Activated effector memory CD4-positive, alpha-beta T cell treated with anti-CD3 and anti-CD28 coated beads, Interleukin-2, amount 50 U/mL, for 16 hours (primary cell): ENCODE data around the gene SLC46A1.
A peak's percentile ranks its signal among the peaks of the same experiment; 100 is the strongest.
"Not testable (repeated sequence)": the region's sequence is repeated elsewhere in the genome, so short reads cannot be mapped to it uniquely, and the experiment has no call there.

Experiments
- DNase-seq: peaks from one replicate; pipeline ENCODE4 v3.0.0-alpha.2; 2020

Gene SLC46A1

DNA sequence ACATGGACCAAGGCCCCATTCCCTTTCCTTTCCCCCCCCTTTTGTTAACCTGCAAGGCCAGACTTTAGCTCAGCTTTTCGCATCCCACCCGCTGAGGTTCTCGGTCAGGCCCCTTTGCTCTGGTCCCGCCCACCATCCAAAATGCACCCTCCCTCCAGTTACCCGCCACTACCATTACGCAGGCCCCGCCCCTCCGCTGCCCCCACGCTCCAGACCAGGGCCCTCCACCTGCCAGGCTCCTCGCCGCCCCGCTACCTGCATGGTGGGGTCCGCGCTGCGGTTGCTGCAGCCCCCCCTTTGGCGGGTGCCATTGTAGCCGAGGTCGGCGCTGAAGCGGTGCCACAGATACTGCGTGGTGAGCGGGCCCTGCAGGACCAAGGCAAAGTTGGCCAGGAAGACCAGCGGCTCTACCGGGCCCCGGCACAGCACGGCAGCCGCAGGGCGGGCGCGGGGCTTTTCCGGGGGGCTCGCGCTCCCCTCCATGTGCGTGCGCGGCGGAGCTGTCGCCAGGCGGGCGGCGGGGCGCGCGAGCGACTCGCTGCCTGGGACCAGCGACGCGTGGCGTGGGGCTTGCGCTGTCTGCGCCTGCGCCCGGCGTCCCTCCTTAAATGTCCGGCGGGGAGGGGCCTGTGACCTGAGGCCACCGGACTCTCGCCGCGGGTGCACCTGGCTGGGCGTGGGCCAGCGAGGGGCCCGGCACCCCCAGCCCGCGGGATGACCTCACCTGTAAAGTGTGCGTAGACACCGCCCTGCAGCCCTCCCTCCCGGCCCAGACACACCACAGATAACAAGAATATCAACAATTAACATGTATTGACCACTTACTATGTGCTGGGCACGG, at the start of gene SLC46A1:
Gene SLC46A1 (minus strand): TSS at position 581 of the 841 bp plus-strand sequence. CDS start 98 bp downstream, at position 483.
- DNase-seq = peak; percentile 79

DNA sequence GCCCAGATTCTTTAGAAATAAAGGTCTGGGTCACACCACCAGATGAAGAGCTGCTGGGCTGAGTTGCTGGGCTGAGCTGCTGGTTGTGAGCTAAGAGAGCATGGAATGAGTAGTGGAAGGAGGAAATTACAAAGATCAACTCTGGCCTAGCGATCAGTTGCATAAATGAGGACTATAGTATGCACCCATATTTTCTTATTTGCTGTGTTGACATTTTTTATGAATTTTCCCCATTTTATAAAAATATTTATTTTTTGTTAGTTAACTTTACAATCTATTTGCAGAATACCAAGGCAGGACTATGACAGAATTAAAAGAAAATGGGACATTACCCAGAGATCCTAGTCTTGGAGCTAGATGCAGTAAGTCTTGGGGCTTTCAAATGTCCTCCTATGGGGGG, 43.8 kb upstream of the SLC46A1 start:
- no peak for DNase-seq

DNA sequence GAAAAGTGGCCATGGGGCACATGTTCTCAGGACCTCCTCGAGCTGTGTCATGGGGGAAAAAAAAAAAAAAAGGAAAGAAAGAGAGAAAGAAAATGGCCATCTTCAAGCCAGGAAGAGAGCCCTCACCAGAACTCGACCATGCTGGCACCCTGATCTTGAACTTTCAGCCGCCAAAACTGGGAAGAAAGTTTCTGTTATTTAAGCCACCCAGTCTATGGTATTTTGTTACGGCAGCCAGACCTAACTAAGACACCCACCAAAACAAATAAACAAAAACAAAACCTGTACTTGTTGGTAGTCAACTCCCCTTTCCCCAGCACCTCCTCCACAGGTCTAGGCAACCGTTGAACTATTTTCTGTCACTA, 41.4 kb upstream of the SLC46A1 start:
- no peak for DNase-seq

DNA sequence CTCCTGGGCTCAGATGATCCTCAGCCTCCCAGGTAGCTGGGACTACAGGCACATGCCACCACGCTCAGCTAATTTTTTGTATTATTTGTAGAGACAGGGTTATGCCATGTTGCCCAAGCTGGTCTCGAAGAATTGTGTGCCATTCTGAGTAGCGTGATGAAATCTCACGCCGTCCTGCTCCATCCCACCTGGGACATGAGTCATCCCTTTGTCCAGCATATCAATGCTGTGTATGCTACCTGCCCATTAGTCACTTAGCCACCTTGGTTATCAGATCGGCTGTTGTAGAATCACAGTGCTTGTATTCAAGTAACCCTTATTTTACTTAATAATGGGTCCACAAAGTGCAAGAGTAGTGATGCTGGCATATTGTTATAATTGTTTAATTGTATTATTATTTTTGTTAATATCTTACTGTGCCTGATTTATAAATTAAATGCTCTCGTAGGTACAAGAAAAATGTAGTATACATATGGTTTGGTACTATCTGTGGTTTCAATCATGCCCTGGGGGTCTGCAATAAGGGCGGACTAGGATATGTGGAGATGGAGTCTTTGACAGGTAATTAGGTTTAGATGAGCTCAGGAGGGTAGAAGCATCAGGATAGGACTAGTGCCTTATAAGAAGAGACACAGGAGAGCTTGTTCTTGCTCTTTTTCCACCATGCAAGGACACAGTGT, 40.8 kb upstream of the SLC46A1 start:
- DNase-seq = no peak

DNA sequence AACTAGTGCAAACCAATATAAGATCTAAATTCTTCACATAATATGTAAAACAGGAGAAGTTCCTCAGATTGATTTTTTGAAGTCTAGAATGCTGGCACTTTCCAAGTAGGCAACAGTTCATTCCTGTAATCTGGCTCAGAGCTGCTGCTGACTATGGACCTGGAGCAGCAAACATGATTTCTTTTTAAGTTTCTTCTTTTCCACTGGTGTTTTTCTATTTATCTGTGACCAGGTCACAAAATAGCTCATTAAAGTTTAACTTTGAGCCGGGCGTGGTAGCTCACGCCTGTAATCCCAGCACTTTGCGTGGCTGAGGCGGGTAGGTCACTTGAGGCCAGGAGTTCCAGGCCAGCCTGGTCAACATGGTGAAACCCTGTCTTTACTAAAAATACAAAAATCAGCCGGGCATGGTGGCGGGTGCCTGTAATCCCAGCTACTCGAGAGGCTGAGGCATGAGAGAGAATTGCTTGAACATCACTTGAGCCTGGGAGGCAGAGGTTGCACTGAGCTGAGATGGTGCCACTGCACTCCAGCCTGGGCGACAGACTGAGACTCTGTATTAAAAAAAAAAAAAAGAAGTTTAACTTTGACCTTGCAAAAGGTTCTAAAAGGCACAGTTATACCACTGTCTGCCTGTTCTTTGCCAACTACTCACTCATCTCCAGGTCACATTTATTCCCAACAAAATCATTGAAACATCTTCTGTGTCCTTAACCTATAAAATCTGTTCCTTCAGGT, 38.1 kb upstream of the SLC46A1 start:
- no peak for DNase-seq

DNA sequence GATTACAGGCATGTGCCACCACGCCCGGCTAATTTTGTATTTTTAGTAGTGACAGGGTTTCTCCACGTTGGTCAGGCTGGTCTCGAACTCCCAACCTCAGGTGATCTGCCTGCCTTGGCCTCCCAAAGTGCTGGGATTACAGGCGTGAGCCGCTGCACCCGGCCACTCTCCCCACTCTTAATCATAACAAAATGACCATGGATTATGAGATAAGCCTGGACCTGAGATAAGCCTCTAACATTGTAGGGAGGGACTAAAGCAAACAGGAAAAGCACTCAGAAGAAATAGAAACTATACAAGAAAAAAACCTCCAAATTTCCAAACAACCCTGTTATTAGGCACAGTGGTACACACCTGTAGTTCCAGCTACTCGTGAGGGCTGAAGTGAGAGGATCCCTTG, 28.3 kb upstream of the SLC46A1 start:
- not testable (repeated sequence) for DNase-seq

DNA sequence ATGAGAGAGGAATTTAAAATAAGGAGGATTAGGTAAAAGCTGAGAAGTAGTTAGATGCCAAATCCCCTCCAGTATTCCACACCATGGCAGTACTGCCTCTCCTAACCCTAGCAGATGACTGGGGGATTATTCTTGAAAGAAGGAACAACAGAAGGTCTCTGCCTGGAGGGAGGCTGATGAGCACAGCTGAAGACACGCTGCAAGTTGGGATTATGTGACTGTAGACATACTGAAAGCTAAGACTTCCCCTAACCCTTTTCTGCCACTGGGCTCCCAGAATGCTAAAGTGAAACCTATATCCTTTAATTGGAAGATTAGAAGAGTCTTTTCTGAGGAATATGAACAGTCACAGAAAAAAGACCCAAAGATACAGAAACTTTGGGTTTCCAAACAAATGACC, 27.7 kb upstream of the SLC46A1 start:
- no peak for DNase-seq

DNA sequence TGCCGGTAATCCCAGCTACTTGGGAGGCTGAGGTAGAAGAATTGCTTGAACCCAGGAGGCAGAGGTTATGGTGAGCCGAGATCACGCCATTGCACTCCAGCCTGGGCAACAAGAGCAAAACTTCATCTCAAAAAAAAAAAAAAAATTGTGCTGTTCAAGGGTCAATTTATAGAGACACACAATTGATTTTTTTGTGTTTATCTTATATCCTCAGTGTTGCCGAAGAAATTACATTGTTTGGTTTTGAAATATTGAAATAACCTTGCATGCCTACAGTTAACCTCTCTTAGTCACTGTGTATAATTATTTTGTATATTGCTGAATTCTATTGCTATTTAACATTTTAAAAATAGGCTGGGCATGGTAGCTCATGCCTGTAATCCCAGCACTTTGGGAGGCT, 22.0 kb upstream of the SLC46A1 start:
- not testable (repeated sequence) for DNase-seq

DNA sequence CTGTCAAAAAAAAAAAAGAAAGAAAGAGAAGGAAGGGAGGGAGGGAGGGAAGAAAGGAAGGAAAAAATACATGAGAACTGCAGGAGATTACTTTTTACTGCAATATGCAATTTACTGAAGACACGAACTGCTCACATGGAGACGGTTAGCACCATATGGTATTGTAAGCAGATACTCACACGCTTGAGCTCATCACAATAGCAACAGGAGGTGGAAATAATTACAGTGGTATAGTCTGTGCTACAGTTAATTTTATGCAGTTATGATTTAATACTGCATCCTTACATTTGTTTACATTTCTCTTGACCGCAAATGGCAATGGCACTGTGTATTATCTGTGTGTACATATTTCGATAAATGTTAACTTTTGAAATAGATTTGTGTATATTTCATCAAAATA, 21.4 kb upstream of the SLC46A1 start:
- DNase-seq = no peak

DNA sequence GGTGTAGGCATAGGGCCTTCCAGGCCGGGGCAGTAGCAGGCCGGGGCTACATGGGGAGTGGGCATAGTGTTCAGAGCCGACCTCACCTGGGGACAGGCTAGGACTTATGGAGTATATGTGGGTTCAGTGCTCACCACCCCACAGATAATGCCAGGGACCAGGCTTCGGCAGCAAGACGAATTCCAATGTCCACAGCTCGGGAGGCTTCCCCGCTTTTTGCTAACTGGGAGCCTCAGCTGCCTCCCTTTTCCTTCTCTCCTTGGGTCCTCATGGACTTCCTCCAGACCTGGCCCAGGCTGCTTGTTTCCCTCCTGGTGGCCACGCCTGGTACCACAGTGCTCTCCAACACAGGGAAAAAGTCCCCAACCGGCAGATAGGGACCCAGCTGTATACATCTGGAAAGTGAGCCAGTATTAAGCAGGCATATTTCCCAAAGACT, 20.1 kb upstream of the SLC46A1 start:
- DNase-seq = no peak

DNA sequence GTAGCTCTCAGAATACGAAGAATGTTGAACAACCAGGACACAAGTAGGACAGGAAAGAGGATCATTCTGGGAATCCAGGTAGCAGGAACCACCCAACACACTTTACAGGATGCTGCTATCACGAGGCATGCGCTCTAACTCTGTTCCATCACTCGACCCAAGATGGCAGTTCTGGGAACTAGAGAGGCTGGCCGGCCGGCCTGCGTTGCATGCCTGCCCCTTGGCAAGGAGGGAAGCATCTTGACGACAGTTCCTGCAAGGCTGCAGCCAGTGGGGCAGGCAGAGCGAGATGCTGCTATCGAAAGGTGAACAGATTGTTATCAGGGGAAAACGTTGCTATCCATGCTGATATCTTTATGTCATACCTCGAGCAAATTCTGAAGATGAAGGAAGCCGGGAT, 19.2 kb upstream of the SLC46A1 start:
- DNase-seq = no peak

DNA sequence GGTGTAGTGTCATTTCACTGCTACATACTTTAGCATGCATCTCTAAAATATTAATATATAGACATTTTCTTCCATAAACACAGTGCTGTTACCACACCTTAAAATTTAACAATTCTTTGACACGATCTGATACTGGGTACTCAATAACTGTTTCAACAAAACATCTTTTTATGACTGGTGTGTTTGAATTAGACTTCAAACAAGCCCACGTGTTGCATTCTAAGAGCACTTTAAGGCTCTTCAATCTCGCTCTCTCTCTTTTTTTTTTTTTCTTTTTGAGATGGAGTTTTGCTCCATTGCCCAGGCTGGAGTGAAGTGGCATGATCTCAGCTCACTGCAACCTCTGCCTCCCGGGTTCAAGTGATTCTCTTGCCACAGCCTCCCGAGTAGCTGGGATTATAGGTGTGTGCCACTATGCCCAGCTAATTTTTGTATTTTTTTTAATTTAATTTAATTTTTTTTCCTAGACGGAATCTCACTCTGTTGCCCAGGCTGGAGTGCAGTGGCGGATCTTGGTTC, 15.8 kb upstream of the SLC46A1 start:
- no peak for DNase-seq

DNA sequence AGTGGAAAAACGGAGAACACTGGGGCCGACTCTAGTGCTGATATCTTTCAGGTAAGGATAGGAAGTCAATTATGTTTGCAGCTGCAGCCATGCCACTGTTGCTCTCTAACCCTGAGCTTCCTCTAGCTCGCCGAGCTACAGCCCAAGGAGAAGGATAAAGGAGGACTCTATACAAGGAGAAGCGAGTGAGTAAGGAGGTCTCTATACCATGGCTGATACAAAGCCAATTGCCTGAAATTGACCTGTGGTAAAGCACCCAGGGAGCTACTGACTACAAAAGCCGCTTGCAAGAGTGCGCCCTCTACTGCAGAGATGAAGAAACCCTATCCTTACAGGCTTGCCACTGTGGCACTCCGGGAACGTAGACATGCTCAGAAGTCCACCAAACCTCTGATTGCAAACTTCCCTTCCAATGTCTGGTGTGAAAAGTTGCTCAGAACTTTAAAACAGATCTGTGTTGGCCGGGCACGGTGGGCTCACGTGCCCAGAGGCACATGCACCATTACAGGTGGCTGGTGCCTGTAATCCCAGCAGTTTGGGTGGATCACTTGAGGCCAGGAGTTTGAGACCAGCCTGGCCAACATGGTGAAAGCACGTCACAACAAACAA, 10.8 kb upstream of the SLC46A1 start:
- DNase-seq = peak; percentile 77

DNA sequence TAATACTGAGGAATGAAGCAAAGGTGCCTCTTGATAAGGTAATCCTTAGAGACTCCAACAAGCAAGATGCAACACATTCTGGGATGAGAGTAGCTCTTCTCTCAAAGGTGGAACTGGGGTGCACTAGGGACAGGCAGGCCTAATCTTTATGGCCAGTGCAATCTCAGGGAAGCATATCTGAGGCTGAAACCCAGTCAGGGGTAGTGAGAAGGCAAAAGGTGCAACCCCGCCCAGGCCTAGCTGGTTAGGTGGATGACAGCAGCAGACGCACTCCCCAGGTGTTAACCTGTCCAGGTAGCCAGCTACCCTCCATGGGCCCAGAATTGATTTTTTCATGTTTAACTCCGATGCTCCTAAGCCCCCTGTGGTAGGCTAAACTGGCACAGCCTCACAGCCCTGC, 9.9 kb upstream of the SLC46A1 start:
- no peak for DNase-seq

DNA sequence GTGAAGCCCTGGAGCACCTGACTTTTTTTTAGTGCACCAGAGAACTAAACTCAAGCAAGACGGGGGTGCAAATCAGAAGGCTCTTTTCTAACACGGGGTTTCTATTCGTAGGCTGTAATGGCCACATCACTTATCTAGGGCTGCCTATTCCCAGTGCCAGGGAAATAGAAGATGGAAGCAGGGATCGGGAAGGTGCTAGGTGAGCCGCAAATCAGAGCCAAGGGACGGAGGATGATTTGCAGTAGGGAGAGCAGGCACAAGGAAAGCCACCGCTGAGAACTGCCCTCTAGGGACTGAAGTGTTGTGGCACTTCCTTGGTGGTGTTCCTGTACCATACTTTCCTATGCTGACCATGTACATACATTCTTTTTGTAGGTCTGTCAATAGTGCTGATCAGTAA, 7.8 kb upstream of the SLC46A1 start:
- DNase-seq = no peak

DNA sequence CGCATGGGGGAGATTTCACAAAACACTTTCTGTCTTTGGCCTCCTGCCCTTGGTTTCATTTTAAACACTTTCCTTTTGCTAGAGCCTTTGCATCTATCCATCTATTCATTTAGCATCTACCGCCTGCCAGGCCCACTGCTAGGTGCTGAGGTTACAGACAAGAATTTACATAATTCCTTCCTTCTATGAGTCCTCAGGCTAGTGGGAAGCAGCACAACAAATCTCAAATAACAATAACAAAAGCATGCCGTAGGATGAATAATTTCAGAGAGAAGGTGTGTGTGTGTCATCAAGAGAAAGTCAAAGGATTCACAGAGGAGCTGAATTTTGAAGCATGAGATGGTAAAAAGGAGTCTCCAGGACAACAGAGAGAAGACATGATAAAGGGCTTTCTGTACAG, 6.1 kb upstream of the SLC46A1 start:
- no peak for DNase-seq

DNA sequence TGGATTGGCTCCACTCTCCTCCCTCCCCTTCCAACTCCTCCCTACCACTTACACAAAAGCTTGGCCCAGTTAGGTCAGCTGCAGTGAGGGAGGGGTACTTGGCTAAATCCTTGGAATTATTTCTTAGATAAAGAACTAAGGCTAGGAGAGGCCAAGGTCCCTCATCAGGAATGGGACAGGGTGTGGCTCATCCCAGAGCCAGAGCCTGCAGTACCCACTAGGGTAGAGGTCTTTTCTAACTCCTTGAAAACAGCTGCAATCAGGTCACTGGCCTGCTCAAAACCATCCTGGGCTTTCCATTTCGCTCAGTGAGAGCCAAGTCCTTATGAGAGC, 1.9 kb upstream of the SLC46A1 start:
- no peak for DNase-seq

DNA sequence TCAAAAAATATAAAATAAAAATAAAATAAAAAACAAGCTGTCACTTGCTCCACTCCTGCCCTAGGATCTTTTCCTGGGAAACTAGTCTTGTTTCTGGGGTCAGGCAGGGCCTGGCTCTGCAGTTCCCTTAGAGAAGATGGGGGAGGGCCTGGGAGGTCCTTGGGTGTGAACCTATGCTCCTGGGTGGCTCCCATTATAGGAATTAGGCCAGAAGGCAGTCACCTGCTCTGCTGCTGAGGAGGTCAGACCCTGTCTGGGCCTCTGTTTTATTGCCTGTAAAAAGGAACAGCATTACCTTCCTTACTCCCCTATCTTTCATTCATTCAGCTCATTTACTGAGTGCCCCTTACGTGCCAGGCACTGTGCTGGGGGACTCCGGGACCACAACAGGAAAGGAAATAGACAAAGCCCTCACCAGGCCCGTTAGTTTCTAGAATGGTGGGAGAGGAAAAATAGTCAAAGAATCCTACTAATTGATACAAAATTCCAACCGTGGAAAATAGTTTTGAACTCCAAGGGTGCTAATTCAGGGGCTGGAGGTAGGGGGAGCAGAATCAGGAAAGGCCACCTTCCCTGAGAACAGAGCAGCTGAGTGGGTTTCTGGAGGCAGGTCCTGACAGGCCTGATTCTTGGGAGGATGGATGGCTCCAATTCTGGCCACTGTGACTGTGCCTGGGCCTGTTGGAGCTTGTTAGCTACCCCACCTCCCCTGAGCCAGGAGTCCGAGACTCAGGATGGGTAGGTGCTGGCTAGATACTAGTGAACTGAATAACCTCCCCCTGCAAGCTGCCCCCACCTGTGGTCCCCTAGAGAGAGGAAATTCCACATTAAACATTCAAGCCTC, 1.3 kb upstream of the SLC46A1 start:
- no peak for DNase-seq

DNA sequence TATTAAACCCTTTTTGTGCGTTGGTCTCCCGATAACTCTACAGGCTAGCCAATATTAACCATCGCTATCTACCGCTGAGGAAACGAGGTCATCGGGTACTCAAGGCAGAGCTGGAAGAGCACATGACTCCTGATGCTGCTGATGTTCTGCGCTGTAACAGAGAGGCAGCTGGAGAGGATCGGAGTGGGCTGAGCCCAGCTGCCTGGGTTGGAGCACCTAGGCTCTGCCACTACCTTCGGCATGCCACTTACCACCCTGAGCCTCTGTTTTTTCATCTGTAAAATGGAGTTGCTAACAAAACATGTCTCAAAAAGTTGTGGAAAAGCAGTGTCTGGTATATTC, 432 bp upstream of the SLC46A1 start:
- no peak for DNase-seq

DNA sequence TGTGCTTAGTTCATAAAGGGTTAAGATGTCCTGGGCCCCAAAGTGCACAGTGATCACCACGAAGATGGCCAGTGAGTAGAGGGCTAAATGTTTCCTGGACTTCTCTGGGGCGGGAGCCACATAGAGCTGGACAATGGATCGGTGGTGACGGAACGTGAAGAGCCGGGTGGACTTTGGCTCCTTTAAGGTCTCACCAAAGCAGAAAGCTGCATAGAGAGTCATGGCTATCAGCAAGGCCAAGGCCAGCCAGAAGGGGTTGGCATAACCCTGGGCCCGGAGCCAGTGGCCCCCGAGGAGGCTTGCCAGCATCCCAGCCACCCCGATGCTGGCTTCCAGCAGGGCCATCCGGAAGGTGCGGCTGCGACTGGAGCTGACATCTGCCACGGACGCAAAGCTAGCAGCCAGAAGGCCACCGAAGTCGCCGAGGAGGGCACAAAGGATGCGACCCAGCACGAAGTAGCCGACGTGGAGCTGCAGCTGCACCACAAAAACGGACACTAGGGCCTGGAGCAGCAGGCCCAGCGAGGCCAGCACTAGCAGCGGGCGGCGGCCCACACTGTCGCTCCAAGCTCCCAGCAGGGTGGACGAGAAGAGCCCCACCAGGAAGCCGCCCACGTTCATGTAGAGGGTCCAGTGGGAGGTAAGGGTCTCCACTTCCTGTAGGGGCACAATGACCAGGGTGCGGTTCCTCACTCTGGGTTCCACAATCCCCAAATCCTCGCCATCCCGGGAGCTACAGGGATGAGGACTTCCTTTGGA, 1.0 kb downstream of the SLC46A1 start:
- no peak for DNase-seq

DNA sequence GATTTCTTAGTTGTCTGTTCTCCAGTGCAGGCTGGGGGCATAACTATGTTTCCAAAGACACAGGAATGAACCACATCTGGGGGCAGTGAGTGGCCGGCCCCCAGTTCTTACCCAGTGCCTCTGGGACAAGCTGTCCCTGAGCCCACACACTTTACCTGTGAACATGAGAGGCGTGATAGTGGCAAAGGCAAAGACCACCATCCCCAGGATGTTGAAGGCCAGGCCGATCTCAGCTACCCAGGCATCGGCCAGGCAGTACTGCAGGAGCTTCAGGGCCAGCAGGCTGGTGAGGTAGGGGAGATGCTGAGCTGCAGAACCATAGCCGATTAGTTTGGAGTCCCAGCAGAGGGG, 1.6 kb downstream of the SLC46A1 start:
- DNase-seq = no peak

DNA sequence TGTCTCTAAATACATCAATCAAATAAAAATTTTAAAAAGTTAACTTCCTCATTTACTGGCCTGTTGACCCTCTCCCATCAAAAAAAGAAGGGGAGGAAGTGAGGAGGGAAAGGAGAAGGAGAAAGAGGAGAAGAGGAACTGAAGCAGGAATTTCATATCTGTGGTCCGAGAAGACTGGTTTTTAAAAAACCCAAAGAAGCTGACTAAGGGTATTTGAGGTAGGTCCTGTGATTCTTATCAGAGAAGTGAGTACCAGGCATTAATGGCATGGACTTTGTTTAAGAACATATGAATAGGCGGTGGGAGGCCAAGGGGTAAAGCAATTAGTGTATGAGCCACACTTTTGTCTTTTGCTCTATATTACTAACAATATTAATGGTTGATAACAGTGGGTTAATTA, 2.0 kb downstream of the SLC46A1 start:
- DNase-seq = no peak
